Right cardiac atrium (tissue), 5 donors: Measurements from ENCODE around the gene USP14. TPM values are rescaled to one million over a fixed set of nuclear protein-coding genes. Genes with fewer than 3 reads are reported as not detected.
"Not testable (repeated sequence)": the region's sequence is repeated elsewhere in the genome, so short reads cannot be mapped to it uniquely, and the experiment has no call there.

Experiments used
- ATAC-seq, 2 donors: fragments of 200-7000 bp; cut with Tn5 transposase; one replicate each; pipeline versions ENCODE4 v1.8.0 to v1.9.1; 2020; ENCODE audit warnings: moderate library complexity in 2 of 2, mild to moderate bottlenecking in 1 of 2
- DNase-seq, 3 donors: peaks; one replicate each; pipeline ENCODE4 v3.0.0-alpha.2; 2020
- H3K27ac ChIP-seq: one replicate; pipeline ENCODE4 v1.5.1; 2013; ENCODE audit warnings: mild to moderate bottlenecking, low read length, control low read depth, moderate library complexity
- H3K27me3 ChIP-seq: one replicate; pipeline ENCODE4 v1.6.1; 2013; ENCODE audit not compliant: control insufficient read depth, insufficient read depth
- H3K4me1 ChIP-seq: one replicate; pipeline ENCODE4 v1.6.1; 2013; ENCODE audit warnings: low read length; ENCODE audit not compliant: control insufficient read depth, insufficient read depth
- H3K4me3 ChIP-seq: one replicate; pipeline ENCODE4 v1.5.1; 2013; ENCODE audit warnings: low read length, control low read depth
- H3K9me3 ChIP-seq: one replicate; pipeline ENCODE4 v1.6.1; 2013; ENCODE audit warnings: low read length; ENCODE audit not compliant: control insufficient read depth
- WGBS: extraction: QIAGEN DNeasy Blood & Tissue Kit; methylation state at CpG from one replicate; pipeline ENCODE4 v1.1.7; 2013; 5-methylcytosine and 5-hydroxymethylcytosine counted together
- intact Hi-C, 4 donors: fragments of 100-400 bp; cut with DNase I; formaldehyde crosslinking; loops; one replicate each; pipeline versions ENCODE4 v1.11.0 to v1.14.0; 2022 to 2023
- polyA plus RNA-seq: library from polyadenylated mRNA; stranded (reverse); fragments of 200-250 nt; gene quantifications from one replicate; pipeline ENCODE4 v1.2.3, GENCODE V29; 2013
- total RNA-seq, 4 donors: library from RNA; stranded (reverse); fragmentation: NEBNext Ultra II Directional; extraction: Animal tissue kit (Norgen Biotek cat#: 25700); gene quantifications; one replicate each; pipeline ENCODE4 v1.2.1, GENCODE V29; 2021
- donor health status: healthy with polysubstance abuse.
- donor health status: DM: no; HTN: yes; CAD: no.
- donor health status: DM: no; HTN: no; CAD: no.
- donor health status: DM: no; HTN: yes; CAD: no; lungs with severe emphysema.
- donor health status: DM: yes; HTN: yes; CAD: no.

Gene USP14
- total and polyA plus RNA-seq, 5 donors, result 27.0 to 48.8 (median 42.2) TPM

DNA sequence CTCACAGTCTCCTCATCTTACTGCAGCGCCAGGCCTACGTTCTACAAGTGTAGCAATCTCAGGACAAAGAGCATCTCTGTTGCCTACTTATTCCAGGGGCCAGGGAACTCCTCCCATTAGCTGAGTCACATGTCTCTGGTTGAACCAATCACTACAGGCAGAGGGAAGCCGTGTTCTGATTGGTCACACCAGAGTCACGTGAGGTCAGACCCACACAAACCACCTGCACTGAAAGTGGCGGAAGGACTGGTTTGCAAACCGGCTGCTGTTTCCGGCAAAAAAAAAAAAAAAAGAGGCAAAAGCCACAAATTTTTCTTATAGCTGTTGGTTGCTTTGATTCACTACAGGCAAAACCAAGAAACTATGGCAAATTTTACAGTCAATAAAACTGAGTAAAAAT is 21.9 kb upstream of the USP14 start:
- WGBS, result 63% methylated on average over 7 of the region's 7 CpGs
- H3K27me3 ChIP-seq, result no peaks in the 10 kb centered on the region
- DNase-seq (no peak), ATAC-seq (no peak)
- no peak overlapping the region for H3K4me3 ChIP-seq
- no peak overlapping the region for H3K27ac ChIP-seq
- no peaks in the 10 kb centered on the region for H3K4me1 ChIP-seq
- intact Hi-C loops, result no loop called here
- no peaks in the 10 kb centered on the region for H3K9me3 ChIP-seq

DNA sequence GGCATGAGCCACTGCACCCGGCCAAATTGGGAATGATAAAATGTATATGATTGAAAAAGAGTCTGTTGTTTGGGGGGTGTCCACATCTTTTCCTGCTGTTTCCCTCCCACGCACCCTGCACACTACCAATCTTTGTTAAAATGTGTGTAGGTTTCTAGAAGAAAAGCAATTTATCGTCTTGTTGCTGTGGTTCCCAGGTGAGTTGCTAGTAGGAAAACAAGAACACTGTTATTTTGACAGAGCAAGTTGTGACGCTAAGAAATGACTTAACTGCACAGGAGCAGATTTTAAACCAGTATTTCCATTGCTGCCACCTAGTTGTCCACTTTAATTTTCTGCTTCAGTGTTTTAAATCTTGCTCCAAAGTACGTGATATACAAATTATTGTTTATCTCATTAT is 21.0 kb upstream of the USP14 start:
- no peaks in the 10 kb centered on the region for H3K9me3 ChIP-seq
- H3K4me1 ChIP-seq, result no peaks in the 10 kb centered on the region
- ATAC-seq (no peak), DNase-seq (no peak)
- H3K4me3 ChIP-seq, result no peak overlapping the region
- H3K27me3 ChIP-seq, result no peaks in the 10 kb centered on the region
- no peak overlapping the region for H3K27ac ChIP-seq
- intact Hi-C loops, result no loop called here
- 74% methylated on average over 5 of the region's 5 CpGs for WGBS

DNA sequence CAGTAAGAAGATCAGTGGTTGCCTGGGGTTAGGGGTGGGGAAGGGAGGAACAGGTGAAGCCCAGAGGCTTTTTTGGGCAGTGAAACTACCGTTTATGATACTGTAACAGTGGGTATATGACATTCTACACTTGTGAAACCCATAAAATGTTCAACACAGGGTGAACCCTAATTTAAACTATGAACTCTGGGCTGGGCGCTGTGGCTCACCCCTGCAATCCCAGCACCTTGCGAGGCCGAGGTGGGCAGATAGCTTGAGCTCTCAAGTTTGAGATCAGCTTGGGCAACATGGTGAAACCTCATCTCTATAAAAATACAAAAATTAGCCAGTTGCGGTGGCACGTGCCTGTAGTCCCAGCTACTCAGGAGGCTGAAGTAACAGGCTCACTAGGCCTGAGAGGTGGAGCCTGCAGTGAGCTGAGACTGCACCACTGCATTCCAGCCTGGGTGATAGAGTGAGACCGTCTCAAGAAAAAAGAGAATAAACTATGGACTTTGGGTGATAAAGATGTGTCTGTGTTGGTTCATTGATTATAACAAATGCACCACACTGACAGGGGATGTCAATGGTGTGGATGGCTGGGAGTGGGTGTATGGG is 17.6 kb upstream of the USP14 start:
- ATAC-seq (no peak), DNase-seq (no peak)
- 77% methylated on average over 7 of the region's 7 CpGs for WGBS
- no peak overlapping the region for H3K4me3 ChIP-seq
- H3K27me3 ChIP-seq, result no peaks in the 10 kb centered on the region
- H3K4me1 ChIP-seq, result no peaks in the 10 kb centered on the region
- H3K9me3 ChIP-seq, result no peaks in the 10 kb centered on the region
- intact Hi-C loops, result no loop called here
- no peak overlapping the region for H3K27ac ChIP-seq

DNA sequence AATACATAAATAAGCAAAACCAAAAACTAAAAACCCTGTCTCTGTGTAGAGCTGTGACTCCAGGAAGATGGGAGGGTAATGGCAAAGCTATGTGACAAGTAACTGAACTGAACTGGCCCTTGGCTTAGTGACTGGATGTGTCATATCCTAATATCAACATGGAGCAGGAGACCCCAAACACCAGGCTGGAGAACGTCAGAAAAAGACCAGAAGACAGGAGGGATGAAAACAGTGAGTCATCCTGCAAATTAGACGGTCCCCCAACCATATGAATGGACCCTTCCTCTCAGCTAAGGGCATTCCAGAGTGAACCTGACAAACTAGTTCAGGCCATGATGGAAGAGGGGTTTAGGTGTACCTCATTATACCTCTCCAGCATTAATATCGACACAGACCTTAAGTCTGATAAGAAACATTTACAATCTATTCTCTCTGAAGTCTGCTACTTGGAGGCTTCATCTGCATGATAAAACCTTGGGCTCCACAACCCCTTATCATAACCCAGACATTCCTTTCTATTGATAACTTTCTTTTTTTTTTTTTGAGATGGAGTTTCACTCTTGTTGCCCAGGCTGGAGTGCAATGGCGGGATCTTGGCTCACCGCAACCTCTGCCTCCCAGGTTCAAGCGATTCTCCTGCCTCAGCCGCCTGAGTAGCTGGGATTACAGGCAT is 15.6 kb upstream of the USP14 start:
- WGBS, result 76% methylated on average over 7 of the region's 7 CpGs
- H3K4me1 ChIP-seq, DNase-seq, ATAC-seq, H3K27ac ChIP-seq, H3K27me3 ChIP-seq, H3K9me3 ChIP-seq, H3K4me3 ChIP-seq, intact Hi-C loops: not testable (repeated sequence)

DNA sequence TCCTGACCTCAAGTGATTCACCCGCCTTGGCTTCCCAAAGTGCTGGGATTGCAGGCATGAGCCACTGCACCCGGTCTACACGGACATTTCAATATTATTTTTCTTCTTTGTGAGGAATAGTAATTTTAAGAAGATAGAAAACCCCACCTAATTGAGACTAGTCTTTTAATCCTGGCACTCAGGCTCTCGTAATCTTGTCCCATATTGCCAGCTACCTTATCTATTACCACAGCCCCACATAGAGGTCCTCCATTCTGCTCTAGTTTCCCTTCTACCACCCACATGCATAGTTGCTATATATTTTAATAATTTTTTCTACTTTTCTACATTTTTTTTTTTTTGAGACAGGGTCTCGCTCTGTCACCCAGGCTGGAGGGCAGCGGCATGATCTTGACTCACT is 9.5 kb upstream of the USP14 start:
- DNase-seq (no peak), ATAC-seq (no peak)
- 79% methylated on average over 6 of the region's 6 CpGs for WGBS
- H3K4me3 ChIP-seq, result no peak overlapping the region
- H3K27ac ChIP-seq, result no peak overlapping the region
- H3K9me3 ChIP-seq, result no peaks in the 10 kb centered on the region
- H3K4me1 ChIP-seq, result no peaks in the 10 kb centered on the region
- peaks cover 3% of the 10 kb centered on the region for H3K27me3 ChIP-seq
- intact Hi-C loops, result no loop called here

DNA sequence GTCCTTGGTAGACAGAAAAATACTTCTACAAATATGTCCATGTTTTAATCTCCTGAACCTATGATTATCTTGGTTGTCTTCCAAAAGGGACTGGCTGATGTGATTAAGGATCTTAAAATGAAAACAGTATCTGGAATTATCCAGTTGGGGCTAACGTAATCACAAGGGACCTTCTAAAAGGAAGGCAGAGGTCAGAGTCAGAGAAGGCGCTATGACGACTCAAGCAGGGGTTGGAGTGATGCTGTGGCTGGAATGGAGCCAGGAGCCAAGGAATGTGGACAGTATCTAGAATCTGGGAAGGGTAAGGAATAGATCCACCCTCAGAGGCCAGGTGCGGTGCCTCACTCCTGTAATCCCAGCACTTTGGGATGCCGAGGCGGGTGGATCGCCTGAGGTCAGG is 4.2 kb upstream of the USP14 start:
- WGBS, result 63% methylated on average over 7 of the region's 7 CpGs
- intact Hi-C loops, result no loop called here
- Histone ChIP-seq H3K9me3 (no peaks in the 10 kb centered on the region), H3K27me3 (peaks cover 3% of the 10 kb centered on the region), H3K4me1 (no peaks in the 10 kb centered on the region), H3K4me3 (no peak overlapping the region), H3K27ac (no peak overlapping the region)
- DNase-seq (no peak), ATAC-seq (no peak)

DNA sequence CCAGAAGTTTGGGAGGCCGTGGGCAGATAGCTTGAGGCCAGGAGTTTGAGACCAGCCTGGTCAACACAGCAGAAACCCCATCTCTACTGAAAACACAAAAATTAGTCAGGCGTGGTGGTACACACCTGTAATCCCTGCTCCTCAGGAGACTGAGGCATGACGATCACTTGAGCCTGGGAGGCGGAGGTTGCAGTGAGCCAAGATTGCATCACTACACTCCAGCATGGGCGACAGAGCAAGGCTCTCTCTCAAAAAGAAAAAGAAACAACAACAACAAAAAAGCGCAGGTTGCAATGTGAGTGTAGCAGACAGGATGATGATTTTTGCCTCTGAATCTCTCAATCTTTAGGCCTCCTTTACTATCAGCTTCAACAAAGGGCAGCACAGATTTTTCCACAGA is 2.7 kb upstream of the USP14 start:
- intact Hi-C loops, result no loop called here
- no peak for ATAC-seq
- WGBS, result 86% methylated on average over 6 of the region's 6 CpGs
- no peaks in the 10 kb centered on the region for H3K4me1 ChIP-seq
- H3K27me3 ChIP-seq, result peaks cover 3% of the 10 kb centered on the region
- no peak for DNase-seq
- H3K4me3 ChIP-seq, result no peak overlapping the region
- H3K27ac ChIP-seq, result no peak overlapping the region
- H3K9me3 ChIP-seq, result no peaks in the 10 kb centered on the region

DNA sequence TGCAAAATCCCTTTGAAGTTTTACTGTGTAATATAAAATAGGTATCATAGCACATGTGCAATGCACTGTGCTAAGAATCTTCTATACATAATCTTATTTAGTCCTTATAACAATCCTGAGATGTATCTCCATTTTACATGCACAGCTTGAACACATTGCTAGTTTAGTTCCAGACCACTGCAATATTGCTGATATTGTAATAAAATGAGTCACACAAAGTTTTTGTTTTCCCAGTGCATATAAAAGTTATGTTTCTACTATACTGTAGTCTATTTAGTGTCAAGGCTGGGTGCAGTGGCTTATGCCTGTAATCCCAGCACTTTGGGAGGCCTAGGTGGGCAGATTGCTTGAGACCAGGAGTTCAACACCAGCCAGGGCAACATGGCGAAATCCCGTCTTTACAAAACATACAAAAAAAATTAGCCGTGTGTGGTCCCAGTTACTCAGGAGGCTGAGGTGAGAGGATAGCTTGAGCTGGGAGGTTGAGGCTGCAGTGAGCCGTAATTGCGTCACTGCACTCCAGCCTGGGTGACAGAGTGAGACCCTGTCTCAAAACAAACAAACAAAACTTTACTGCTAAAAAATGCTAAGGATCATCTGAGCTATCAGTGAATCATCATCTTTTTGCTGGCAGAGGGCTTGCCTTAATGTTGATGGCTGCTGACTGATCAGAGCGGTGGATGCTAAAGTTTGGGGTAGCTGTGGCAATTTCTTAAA is 1.7 kb upstream of the USP14 start:
- no peak for ATAC-seq
- 90% methylated on average over 6 of the region's 6 CpGs for WGBS
- intact Hi-C loops, result no loop called here

DNA sequence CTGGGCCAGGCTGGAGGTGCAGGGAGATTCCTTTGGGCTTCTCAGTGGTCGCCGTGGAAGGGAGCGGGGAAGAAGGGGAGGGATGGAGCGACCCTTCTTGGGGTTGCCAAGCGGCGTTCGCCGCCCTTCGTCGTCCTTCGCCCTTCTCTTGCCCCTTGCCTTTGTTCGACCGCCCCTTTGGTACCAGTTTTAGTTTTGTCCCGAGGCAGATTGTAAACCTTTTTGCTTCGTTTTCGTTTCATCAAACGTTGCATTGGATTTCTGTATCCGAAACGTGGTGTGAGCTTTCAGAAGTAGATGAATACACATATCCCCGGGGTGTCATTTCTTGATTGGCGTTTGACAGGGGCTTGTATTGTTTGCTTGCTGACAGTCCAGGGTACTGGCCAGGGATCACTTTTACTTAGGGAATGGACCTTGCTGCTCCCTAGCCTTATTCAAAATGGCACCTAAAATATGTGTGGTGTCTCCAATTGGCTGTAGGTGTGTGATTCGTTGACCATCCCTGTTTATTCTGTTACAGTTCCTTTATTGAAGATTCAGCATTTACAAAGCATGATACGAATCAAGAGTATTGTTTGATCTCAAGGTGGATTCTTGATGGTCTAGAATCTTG is 788 bp downstream of the USP14 start:
- ATAC-seq (no peak), DNase-seq (no peak)
- Histone ChIP-seq H3K4me1 (no peaks in the 10 kb centered on the region), H3K27ac (peak overlapping the region; percentile 18), H3K4me3 (peak overlapping the region; percentile 89), H3K9me3 (no peaks in the 10 kb centered on the region), H3K27me3 (no peaks in the 10 kb centered on the region)
- intact Hi-C loops, result no loop called here
- 2% methylated on average over 23 of the region's 23 CpGs for WGBS

More for the DNA sequence above, 1.7 kb upstream of the USP14 start:
- H3K4me1 ChIP-seq, result no peaks in the 10 kb centered on the region
- no peak for DNase-seq
- H3K9me3 ChIP-seq, result no peaks in the 10 kb centered on the region
- H3K27me3 ChIP-seq, result no peaks in the 10 kb centered on the region
- no peak overlapping the region for H3K27ac ChIP-seq
- H3K4me3 ChIP-seq, result no peak overlapping the region

DNA sequence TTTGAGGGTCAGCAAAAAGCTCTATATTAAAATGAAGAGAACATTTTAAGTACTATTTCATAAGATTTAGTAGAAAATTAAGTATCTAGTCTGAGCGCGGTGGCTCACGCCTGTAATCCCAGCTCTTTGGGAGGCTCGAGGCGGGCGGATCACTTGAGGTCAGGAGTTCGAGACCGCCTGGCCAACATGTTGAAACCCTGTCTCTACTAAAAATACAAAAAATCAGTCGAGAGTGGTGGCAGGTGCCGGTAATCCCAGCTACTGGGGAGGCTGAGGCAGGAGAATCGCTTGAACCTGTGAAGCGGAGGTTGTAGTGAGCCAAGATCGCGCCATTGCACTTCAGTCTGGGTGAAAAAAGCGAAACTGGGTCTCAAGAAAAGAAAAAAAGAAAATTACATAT is 1.6 kb downstream of the USP14 start:
- Histone ChIP-seq H3K9me3 (no peaks in the 10 kb centered on the region), H3K27me3 (no peaks in the 10 kb centered on the region), H3K4me1 (no peaks in the 10 kb centered on the region), H3K4me3 (no peak overlapping the region), H3K27ac (no peak overlapping the region)
- 97% methylated on average over 15 of the region's 15 CpGs for WGBS
- DNase-seq, result no peak
- no peak for ATAC-seq
- intact Hi-C loops, result no loop called here

DNA sequence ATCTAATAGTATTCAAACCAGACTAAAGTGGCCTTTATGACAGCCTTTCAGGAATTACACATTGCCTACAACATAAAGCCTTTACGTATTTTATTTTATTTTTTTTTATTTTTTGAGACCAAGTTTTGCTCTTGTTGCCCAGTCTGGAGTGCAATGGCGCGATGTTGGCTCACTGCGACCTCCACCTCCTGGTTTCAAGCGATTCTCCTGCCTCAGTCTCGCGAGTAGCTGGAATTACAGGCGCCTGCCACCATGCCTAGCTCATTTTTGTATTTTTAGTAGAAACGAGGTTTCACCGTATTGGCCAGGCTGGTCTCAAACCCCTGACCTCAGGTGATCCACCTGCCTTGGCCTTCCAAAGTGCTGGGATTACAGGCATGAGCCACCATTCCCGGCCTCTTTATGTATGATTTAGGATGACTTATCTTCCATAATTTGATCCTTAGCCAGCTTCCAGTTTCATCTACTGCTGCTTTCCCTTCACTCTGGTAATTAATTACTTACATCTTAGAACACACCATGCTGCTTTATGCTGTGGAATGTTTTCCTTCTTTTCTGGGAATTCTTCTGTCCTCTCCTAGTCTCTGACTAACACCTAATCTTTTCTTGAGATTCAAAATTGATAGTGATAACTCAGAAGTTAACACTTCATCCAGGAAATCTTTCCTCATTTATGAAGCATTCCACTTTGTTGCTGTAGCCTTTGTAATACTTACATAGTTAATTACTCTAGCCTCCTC is 2.6 kb downstream of the USP14 start:
- 90% methylated on average over 11 of the region's 11 CpGs for WGBS
- DNase-seq, result no peak
- no peaks in the 10 kb centered on the region for H3K9me3 ChIP-seq
- intact Hi-C loops, result no loop called here
- no peak overlapping the region for H3K4me3 ChIP-seq
- no peaks in the 10 kb centered on the region for H3K27me3 ChIP-seq
- no peaks in the 10 kb centered on the region for H3K4me1 ChIP-seq
- ATAC-seq, result no peak
- no peak overlapping the region for H3K27ac ChIP-seq
